Retina (tissue), 1 donor: ENCODE data around the gene NGDN.

Experiments used
- DNase-seq: peaks from one replicate; pipeline ENCODE4 v3.0.0-alpha.2; 2016

Gene NGDN

GRCh38 chr14:23523229-23524016, 53.9 kb downstream of the NGDN start:
- DNase-seq: no peak

DNA sequence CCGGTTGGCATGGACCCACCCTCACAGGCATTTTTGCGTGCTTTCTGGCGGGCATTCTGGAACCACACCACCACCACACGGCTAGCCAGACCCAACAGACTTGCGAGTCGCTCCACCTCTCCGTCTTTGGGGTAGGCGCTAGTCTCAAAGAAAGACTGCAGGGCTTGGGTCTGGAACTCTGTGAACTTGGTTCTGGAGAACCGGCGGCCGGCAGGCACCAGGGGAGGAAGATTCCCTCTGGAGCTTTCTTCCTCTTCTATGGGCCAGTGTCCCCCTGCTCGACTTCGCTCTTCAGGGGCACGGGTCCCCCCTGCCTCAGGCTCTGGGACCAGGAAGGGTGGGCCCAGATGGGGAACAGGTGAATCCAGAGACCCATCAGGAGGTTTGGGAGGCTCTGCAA, 55.5 kb downstream of the NGDN start:
- DNase-seq: no peak

DNA sequence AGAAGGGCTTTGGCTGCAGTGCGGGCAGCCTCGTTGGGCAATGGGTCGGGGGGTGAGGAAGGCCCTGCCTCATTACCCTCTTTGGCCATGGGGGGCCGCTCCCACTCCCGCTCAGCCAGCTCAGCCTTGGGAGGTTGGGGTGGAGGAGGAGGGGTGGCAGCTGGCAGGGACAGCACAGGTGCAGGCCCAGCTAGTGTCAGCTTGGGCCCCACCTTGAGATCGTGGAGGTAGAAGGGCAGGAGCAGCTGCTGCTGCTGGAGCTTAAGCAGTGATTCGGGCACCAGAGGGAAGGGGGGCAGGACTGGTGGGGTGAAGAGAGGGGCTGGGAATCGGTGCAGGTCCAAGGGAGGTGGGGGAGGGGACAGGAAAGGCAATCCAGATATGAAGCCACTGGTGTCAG, 56.1 kb downstream of the NGDN start:
- DNase-seq: no peak
